Measurements from ENCODE around the gene ZNF354B.
"Not testable (repeated sequence)": the region's sequence is repeated elsewhere in the genome, so short reads cannot be mapped to it uniquely, and the experiment has no call there.

The ZNF354B gene

DNA sequence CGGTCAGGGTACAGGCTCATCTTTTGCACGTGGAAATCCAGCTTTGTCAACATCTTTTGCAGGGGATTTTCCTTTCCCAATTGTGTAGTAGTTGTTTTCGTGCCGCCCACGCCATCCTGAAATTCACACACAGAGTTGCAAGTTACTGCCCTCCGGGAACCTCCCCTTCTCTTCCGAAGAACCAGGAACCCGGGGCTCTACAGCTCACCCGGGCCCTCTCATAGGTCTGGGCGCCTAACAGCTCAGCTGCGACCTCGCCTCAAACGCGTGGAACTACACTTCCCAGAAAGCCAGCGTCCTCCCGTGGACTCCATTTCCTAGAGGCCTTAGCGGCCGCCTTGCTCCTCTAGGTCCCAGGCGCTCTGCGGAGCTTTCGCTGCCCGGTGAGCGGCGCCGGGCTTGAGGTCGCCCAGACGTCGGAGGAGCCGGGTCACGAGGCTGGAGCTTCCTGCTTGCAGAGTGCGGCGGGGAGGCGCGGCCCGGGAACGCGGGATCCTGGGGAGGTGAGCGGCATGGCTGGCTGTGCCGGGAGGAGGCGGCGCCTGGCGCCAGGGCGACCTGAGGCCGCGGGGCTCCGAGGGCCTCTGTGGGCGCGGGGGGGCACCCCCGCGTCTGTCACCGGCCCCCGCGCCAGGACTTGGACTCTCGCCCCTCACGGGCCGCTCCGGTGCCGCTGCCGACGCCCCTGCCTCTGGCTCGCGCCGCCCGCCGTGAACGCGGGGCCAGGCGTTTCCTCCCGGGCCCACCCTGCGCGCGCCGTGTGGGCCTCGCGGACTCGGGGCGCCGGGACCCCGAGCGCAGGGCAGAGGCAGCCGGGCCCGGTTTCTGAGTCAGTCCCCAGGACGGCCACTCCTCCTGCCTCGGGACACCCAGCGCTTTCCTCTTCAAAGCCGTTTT is at the start of gene ZNF354B:
Gene ZNF354B (plus strand): TSS at position 329 of the 897 bp plus-strand sequence. CDS start 1,095 bp downstream, outside the sequence.
- peak; percentile 94 for DNase-seq

DNA sequence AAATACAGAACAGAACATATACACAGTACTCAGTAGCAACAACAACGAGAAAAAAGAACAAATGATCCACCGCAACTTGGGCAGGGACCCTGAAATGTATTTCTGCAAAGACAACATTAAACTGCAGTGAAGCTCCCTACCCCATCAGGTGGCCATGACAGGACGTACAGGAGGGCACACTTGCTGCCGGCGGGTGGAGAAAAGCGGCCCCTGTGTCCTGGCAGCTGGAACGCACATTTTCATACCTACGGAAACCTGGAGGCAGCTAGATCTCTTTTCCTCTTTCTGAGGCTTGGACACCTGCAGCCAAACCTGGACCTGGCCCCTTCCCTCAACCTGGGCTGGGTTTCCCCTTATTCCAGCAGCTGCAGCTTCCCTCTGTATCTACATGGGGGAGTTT is 42.2 kb upstream of the ZNF354B start:
- no peak for DNase-seq

DNA sequence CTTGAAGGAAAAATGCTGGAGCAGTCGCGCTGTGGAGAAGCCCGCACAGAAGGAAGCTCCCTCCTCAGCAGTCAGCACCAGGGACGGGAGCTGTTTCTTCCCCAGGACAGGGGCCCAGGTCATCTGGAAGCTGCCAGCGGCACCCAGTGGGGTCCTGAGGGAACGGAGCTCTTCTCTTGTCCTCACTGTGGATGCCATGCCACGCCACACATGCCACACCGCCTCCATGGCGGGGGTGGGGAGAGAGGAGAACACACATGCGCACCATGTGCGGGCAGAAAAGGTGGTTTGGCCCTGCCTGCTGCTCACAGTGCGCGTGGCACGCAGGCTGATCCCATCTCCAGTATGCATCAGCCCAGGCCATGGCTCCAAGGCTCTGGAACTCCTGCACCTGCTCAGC is 41.7 kb upstream of the ZNF354B start:
- no peak for DNase-seq

DNA sequence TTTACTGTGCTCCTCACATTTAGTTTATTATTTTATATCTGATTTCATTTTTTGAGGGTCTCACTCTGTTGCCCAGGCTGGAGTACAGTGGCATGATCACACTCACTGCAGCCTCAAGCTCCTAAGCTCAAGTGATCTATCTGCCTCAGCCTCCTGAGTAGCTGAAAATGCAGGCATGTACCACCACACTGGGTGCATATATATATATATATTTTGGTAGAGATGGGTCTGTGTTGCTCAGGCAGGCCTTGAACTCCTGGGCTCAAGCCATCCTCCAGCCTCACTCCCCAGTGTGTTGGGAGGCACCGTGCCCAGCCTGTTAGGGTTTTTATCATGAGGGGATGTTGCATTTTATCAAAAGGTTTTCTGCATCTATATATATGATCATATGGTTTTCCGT is 39.8 kb upstream of the ZNF354B start:
- DNase-seq, result no peak

DNA sequence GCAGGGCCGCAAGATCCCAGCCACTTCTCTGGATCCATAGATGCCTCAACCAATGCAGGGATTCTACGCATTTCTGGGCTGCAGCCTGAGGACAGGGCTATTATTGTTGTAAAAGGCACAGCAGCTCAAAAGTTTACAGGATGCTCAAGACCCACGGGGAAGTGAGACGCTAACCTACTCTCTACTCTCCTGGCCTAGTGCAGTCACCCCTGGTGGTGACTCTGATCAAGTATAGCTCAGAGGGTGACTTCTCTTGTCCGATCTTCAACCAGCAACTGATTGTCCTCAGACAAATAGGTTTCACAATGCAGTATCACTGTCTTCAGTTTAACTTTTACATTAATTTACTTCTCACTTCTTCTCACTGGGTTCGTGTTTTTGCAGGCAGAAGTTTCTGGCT is 34.3 kb upstream of the ZNF354B start:
- DNase-seq, result no peak

DNA sequence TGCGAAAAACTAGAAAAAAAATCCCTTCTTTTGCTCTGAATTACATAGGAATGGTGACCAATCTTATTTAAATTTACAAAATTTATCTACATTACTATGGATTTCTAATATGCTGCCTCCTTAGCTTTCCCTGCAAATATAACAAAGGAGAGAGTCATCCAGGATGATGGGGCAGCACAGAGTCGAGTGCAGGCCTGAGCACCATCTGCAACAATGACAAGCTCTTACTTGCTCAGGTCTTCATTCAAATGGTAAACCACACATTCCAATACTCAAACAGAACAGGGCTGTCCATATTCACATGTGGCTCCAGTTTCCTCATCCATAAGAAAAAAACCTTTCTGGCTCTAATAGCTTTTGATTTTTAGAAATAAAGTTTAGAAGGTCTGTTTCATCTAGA is 33.5 kb upstream of the ZNF354B start:
- DNase-seq, result no peak

DNA sequence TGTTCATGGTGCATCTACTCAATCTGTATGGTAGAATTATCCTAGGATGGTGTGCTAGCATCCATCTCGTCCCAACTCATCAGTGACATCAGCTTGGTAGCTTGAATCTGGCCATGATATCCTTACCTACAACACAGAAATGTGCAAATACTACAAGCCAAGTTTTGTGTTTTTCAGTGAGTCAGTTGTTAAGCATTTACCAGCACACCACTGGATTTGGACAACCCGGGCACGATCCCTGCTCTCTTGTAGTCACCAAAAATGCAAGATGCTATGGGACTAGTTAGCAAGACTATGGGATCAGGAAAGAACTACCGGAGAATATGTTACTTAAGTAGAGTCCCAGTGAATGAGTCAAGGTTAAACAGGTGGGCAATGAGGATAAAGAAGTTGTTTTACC is 32.1 kb upstream of the ZNF354B start:
- DNase-seq, result no peak

DNA sequence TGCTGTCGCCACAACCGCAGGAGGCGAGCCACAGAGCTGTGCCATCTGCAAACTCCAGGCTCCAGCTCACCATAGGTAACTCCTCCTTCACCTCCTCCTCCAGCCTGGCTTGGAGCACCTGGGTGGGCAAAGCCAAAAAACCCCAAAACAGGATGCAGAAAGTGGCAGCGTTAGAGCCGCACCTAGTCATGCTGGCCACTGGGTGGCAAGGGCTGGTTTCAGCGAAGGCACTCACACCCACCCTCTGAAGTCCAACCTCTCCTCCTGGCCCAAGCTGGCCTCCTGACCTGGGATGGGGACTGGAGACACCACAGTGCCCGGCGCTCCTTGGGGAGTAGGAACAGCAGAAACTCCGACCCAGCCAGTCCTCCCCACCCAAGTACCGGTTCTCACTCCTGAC is 28.7 kb upstream of the ZNF354B start:
- no peak for DNase-seq

DNA sequence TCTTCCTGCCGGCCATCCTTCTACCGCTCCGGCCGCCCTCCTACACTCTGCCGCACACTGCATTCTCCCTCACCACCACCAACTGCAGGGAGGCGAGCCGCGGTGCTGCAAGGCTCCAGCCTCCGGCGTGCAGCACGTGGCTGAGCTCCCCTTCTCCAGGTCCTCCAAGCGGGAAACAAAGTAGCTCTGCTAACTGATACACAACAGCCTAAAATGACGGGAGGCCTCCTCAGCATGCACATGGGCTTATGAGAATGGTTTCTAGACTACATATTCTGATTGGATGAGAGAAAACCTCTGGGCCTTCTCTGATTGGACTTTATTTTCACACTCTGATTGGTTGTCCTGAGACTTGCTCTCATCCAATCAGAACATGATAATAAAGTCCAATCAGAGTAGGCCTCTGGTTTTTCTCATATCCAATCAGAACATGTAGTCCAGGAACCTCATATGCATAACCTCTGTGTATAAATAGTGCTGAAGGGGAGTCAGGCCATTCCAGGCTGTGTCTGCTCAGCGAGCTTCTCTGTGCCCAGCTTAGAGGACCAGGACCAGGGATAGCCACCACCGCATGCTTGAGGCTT is 27.0 kb upstream of the ZNF354B start:
- DNase-seq, result no peak

DNA sequence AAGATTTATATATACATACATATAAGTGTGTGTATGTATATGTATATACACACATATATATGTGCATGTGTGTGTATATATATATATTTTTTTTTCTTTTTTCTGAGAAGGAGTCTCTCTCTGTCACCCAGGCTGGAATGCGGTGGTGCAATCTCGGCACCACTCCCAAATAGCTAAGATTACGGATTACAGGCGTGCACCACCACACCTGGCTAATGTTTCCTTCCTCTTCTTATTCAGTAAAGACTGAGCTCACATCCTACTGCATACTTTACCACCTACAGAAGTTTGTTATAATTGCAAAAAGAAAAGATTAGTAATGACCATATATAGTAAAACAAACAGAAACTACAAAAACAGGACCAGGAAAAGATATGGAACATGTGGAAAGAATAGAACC is 23.1 kb upstream of the ZNF354B start:
- no peak for DNase-seq

DNA sequence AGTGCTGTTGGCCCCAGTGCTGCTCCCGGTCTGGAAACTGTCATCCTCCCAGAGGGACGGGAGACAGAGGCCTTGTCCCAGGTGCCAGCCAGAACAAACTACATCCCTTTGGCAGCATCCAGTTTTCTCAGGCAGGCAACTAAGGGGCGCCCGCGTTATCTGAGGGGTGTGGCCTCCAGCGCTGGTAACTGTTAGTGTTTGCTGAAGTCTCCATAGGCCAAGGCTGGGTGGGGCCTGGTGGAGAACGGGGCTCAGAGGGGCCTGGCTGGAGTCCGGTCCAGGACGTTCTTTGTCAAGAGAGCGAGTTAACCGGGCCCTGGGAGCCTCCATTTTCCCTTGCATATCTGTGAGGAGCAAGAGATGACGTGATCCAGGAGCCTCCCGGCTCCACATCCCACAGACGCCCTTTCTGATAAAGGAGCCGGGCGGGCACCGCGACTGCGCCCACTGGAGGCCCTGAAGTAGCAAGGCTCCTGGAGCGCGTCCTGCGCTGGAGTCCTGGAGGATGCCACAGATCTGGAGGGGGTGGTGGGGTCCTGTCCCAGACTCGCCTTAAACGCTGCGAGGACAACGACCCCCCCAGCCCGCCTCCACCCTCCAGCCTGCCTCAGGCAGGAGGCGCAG is 20.9 kb upstream of the ZNF354B start:
- DNase-seq, result not testable (repeated sequence)

DNA sequence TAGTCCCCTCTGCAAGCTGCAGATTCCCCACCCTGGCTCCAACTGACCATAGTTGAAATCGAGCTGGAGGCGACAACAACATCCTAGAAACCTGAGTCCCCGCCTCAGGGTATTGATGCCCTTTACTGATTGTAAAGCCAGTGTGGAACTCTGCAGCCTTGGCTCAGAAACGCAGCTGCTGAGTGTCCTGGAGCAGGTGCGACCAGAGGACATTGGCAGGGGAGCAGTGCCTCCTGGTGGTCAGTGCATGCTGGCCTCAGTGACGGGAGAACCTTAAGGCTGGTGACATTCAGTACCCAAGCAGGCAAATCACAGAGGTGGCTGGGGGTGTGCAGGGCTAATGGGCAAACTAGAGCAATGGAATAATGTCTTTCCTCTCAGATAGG is 20.4 kb upstream of the ZNF354B start:
- DNase-seq, result peak; percentile 62

DNA sequence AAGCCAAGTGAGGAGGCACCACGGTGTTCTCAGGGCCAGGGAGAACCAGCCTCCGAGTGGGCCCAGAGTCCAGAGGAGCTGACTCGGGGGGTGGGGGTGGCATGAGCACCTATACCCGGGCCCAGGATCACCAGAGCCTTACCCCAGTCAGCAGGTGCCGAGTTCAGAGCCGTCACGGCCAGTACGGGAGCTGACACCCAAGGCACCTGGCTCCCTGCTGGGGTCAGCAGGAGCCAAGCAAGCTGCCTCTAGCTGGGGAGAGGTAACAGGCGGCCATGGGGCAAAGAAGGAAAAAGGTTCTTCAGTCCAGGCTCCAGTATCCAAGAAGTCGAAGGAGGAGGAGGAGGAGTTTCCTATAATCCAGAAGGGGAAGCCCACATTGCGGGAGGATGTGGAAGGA is 19.4 kb upstream of the ZNF354B start:
- DNase-seq, result not testable (repeated sequence)

DNA sequence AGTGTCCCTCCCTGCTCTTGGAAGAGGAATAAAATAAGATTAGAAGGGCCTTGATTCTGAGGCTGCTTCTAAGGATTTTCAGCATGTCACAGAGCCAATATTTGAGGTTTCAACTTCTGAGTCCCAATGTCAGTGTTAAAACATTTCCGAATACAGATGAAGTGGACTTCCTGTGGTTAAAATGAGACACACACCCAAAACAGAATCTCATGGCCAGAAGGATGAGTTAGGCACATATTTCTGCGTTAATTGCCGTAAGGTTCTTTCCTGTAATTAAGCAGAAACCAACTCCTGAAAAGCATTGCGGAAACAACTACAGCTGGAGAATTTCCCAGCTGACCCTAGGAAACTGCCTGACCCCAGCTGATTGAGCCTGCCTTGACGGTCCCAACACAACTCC is 10.4 kb upstream of the ZNF354B start:
- DNase-seq, result no peak

DNA sequence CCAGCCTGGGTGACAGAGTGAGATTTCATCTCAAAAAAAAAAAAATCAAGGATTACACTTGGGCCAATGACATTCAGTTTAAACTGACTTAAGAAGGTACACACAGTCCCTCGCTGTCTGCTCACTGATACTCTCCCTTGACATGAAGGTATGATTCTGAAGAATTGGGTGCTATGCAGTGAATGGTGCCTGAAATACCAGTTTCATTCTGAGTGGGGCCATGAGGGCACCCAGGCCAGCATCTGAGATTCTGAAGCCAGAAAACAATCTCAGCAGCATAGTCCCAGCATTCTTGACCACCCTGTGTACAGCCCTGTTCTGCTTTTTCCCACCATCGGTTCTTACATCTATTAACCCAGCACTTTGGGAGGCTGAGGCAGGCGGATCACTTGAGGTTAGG is 7.8 kb upstream of the ZNF354B start:
- DNase-seq, result no peak

DNA sequence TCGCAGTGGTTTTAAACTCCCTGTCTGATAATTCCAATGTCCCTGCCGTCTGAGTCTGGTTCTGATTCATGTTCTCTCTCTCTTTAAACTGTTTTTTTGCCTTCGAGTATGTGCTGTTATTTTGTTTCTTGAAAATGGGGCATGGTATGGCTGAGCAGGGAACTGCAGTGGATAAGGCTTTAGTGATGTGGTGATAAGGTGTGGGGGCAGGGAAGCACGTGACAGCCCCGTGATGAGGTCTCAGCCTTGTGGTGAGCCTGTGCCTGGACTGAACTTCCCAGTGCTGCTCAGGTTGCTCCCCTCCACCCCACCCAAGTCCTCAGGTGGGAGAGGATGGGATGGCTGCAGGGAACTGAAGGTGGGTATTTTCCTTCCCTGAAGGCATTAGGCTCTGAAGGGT is 5.5 kb upstream of the ZNF354B start:
- DNase-seq, result no peak

DNA sequence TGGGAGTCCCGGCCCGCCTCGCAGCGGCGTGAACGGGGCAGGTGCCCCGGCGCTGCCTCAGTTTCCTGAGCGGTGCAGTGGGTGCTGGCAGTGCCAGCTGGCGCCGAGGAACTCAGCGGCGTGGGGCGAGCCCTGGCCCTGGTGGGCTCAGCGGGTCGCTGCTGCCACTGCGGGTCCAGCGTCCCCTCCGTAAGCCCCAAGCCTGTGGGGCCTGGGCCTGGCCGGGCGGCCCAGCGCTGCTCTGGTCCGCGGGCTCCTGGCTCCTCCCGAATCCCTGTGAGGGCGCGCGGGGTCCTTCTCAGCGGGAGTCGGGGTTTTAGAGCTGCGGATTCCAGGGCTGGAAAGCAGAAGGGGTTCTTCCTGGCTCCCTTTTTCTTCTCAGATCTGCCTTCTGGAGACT is 862 bp downstream of the ZNF354B start:
- not testable (repeated sequence) for DNase-seq

DNA sequence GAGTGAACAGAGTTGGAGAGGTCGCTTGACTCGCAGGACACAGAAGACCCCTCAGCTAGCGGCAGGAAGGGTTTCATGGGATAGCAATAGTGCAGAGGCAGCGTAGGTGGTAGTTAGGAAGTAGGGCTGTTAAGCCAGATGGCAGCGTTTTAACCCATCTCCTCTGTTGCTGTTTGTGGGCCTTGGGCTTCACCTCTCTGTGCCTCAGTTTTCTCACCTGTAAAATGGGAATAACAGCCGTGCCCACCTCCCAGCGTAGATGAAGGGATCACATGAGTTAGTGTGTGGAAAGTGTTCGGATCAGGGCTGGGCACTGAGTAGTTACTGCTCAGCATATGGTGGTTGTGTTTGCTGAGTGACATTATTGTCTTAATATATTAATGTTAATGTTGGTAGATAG is 1.9 kb downstream of the ZNF354B start:
- no peak for DNase-seq

DNA sequence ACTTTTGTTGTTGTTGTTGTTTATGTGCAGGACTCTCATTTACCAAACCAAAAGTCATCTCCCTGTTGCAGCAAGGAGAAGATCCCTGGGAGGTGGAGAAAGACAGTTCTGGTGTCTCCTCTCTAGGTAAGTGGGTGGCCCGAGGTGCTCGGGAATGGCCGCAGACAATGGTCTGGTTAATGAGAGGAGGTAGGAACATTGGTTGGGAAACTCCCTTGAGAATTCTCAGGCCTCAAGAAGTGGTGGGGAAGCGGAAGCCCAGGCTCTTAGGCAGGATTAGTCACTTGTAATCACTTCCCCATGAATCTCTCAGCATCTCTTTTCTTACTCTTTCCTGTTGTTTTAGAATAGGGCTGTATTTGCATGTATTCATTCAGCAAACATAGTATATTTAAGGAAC is 7.2 kb downstream of the ZNF354B start:
- no peak for DNase-seq

DNA sequence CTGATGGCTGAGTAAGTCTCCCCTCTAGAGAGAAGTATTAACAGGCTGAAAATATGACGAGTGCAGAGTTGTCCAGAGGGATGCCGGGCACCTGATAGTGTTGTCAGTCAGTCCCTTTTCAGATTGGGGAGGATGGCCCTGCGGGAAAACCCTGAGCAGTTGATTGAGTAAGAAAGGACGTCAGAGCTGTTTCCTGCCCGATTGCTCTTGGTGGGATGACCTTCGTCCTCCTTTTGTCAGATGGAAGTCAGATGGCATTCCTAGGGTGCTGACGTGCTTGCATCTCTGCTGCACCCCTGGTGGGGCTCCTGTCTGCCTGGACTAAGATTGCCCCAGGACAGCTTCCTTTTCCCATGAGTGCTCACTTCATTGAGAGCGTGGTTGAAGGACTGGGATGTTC is 9.8 kb downstream of the ZNF354B start:
- no peak for DNase-seq

DNA sequence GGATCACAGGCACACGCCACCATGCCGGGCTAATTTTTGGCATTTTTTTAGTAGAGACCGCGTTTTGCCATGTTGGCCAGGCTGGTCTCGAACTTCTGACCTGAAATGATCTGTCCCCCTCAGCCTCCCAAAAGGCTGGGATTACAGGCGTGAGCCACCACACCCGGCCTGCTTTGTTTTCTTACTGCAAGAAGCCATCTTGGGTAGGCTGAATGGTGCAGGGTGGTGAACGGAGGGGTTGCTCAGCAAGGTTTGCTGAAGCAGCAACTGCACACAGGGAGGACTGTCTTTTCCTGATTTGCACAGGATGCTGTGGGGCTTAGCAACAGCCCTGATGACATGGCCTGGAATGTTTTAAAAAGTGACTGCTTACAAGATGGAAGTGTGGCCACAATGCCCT is 10.7 kb downstream of the ZNF354B start:
- DNase-seq, result no peak

DNA sequence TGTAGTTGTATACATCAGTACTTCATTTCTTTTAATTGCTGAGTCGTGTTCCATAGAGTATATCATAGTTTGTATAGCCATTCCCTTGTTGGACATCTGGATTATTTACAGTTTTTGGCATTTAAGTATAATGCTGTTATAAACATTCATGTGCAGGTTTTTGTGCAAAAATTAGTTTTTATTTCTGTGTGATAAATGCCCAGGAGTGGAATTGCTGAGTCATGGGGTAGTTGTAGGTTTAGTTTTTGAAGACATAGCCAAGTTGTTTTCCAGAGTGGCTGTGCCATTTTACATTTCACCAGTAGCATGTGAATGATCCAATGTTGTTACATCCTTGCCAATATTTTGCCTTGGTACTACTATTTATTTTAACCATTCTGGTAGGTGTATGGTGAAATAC is 12.5 kb downstream of the ZNF354B start:
- DNase-seq, result no peak

DNA sequence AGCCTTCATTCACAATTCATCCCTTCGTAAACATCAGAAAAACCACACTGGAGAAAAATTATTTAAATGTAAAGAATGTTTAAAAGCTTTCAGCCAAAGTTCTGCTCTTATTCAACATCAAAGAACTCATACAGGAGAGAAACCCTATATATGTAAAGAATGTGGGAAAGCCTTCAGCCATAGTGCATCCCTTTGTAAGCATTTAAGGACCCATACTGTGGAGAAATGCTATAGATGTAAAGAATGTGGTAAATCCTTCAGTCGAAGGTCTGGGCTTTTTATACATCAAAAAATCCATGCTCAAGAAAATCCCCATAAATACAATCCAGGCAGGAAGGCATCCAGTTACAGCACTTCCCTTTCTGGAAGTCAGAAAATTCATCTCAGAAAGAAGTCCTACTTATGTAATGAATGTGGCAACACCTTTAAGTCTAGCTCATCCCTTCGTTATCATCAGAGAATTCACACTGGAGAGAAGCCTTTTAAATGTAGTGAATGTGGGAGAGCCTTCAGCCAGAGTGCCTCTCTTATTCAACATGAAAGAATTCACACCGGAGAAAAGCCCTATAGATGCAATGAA is 23.5 kb downstream of the ZNF354B start:
- not testable (repeated sequence) for DNase-seq
